Measurements from ENCODE around the gene SENP7. TPM values are rescaled to one million over a fixed set of nuclear protein-coding genes. Genes with fewer than 3 reads are reported as not detected.
A peak's percentile ranks its signal among the peaks of the same experiment; 100 is the strongest.
"Not testable (repeated sequence)": the region's sequence is repeated elsewhere in the genome, so short reads cannot be mapped to it uniquely, and the experiment has no call there.

Gene SENP7, protein sequence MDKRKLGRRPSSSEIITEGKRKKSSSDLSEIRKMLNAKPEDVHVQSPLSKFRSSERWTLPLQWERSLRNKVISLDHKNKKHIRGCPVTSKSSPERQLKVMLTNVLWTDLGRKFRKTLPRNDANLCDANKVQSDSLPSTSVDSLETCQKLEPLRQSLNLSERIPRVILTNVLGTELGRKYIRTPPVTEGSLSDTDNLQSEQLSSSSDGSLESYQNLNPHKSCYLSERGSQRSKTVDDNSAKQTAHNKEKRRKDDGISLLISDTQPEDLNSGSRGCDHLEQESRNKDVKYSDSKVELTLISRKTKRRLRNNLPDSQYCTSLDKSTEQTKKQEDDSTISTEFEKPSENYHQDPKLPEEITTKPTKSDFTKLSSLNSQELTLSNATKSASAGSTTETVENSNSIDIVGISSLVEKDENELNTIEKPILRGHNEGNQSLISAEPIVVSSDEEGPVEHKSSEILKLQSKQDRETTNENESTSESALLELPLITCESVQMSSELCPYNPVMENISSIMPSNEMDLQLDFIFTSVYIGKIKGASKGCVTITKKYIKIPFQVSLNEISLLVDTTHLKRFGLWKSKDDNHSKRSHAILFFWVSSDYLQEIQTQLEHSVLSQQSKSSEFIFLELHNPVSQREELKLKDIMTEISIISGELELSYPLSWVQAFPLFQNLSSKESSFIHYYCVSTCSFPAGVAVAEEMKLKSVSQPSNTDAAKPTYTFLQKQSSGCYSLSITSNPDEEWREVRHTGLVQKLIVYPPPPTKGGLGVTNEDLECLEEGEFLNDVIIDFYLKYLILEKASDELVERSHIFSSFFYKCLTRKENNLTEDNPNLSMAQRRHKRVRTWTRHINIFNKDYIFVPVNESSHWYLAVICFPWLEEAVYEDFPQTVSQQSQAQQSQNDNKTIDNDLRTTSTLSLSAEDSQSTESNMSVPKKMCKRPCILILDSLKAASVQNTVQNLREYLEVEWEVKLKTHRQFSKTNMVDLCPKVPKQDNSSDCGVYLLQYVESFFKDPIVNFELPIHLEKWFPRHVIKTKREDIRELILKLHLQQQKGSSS
- 10 to 100 TPM; 26.6 to 43.2 (median 26.9) TPM for total RNA-seq

DNA sequence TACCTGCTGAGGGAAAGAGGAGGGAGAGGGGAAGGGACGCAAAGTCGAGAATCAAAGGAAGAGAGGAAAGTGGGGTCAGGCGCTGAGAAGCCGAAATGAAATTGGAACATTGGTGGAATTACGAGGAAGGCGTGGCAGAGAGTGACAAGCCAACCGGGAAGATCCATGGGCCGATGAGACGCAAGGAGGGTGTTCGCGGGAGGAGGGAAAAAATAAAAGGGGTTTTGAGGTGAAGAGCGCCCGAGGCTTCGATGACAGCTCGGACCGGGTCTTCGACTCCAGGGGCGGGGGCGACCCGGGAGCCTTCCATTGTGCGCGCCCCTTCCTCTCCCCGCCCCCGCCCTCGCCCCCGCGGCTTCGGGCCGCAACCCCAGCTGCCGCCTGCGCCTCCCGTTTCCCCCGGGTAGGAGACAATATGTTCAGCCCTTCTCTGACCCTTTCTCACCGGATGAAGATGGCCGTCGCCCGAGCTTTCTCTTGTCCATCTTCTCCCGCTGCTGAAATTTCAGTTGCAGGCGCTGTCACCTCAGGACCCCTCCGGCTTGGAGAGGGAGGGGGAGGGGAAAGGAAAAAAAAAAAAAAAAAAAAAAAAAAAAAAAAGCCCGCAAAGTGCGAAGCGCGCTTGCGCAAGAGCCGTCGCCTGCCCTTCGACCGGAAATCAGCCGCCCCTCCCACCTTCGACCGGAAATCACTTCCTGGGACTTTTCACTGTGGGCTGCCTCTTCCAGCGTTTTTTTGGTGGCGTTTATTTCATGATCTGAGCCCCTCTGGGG, at the start of gene SENP7:
SENP7 (minus strand) TSS at position 567 of the 773 bp plus-strand sequence; CDS start at position 485, 82 bp downstream.
- Histone ChIP-seq H3K4me3 (peak within 1 kb of the TSS; percentile 83 to 92 (median 91)), H3K27ac (peak within 1 kb of the TSS; percentile 97 to 99), H3K27me3 (no peaks in the 10 kb centered on the region), H3K4me1 (no peaks in the 10 kb centered on the region), H3K9me3 (no peaks in the 10 kb centered on the region), H3K36me3 (no peaks in the 10 kb centered on the region)
- peak; percentile 71 to 77 for DNase-seq (ENCODE audit: low spot score in 2 of 2)
- intact Hi-C loops (cut with DNase I; ENCODE audit: low total_unique reads): no loop called here
- TF ChIP-seq POLR2A (IDR thresholded peaks at IDR 0.05) (no peak), POLR2AphosphoS5 (IDR thresholded peaks at IDR 0.05) (peak in 2 of 3 donors; percentile 43 to 64)

DNA sequence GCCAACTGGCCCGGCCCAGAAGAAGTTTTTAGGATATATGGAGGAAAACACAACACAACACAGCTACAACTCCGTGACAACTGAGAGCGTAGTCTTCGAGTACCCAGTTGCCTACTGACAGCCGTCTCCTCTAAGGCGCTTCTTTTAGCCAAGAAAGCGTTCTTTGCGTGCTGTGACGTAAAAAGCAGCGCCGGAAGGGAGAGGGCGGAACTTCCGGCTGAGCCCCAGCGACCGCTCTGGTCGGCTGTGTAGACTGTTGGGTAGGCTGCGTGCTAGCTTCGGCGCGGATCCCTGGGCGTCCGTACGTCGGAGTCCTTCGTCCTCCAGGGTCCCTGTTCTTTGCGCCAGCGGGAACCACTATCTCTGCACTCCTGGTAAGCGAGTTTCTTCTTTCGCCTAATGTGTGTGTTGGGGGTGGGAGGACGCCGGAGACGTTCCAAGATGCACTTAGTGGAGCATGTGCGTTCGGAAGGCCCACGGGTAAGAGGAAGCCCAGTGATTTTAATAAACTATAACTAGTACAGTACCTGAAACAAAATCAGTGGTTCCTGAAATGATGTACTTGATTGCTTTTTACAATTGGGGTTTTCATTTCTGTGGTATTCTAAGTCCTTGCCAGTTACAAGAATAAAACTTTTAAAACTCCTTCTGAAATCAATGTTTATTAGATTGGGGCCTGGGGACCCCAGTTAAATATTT, 48.8 kb upstream of the SENP7 start, which contains the start of gene TRMT10C:
TRMT10C (plus strand) TSS at position 239 of the 699 bp plus-strand sequence. CDS start 2,914 bp downstream, outside the sequence.
- no peaks in the 10 kb centered on the region for H3K9me3 ChIP-seq
- DNase-seq (ENCODE audit: low spot score in 2 of 2): peak; percentile 85 to 88
- no peaks in the 10 kb centered on the region for H3K27me3 ChIP-seq
- peak within 1 kb of the TSS; percentile 90 to 91 for H3K27ac ChIP-seq
- intact Hi-C loops (cut with DNase I; ENCODE audit: low total_unique reads): no loop called here
- H3K4me1 ChIP-seq: peaks cover 0 to 9% of the 10 kb centered on the region in 2 donors
- peak within 1 kb of the TSS; percentile 74 to 86 (median 85) for H3K4me3 ChIP-seq
- TF ChIP-seq POLR2A (IDR thresholded peaks at IDR 0.05) (peak; percentile 77), POLR2AphosphoS5 (IDR thresholded peaks at IDR 0.05) (peak; percentile 86 to 94 (median 94))
- TF ChIP-seq, protein P1, sequence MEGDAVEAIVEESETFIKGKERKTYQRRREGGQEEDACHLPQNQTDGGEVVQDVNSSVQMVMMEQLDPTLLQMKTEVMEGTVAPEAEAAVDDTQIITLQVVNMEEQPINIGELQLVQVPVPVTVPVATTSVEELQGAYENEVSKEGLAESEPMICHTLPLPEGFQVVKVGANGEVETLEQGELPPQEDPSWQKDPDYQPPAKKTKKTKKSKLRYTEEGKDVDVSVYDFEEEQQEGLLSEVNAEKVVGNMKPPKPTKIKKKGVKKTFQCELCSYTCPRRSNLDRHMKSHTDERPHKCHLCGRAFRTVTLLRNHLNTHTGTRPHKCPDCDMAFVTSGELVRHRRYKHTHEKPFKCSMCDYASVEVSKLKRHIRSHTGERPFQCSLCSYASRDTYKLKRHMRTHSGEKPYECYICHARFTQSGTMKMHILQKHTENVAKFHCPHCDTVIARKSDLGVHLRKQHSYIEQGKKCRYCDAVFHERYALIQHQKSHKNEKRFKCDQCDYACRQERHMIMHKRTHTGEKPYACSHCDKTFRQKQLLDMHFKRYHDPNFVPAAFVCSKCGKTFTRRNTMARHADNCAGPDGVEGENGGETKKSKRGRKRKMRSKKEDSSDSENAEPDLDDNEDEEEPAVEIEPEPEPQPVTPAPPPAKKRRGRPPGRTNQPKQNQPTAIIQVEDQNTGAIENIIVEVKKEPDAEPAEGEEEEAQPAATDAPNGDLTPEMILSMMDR (IDR thresholded peaks at IDR 0.05): no peak
- no peaks in the 10 kb centered on the region for H3K36me3 ChIP-seq

DNA sequence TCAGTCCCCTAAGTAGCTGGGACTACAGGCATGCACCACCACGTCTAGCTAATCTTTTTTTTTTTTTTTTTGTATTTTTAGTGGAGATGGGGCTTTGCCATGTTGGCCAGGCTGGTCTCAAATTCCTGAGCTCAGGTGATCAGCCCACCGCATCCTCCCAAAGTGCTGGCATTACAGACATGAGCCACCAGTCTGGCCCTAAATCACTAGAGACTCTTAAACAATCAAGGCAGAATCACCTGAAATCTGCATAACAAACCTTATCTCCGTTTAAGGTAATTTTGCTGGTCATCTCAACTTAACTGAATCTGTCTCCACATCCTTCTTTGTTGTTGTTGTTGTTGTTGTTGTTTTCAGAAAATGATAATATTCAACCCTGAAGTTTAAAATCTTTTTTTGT, 43.1 kb upstream of the SENP7 start:
- no peaks in the 10 kb centered on the region for H3K36me3 ChIP-seq
- no peak overlapping the region for H3K27ac ChIP-seq
- H3K27me3 ChIP-seq: no peaks in the 10 kb centered on the region
- intact Hi-C loops (cut with DNase I; ENCODE audit: low total_unique reads): no loop called here
- no peaks in the 10 kb centered on the region for H3K4me1 ChIP-seq
- H3K9me3 ChIP-seq: no peaks in the 10 kb centered on the region
- DNase-seq (ENCODE audit: low spot score in 2 of 2): no peak
- no peak overlapping the region for H3K4me3 ChIP-seq
- TF ChIP-seq, protein P1 (IDR thresholded peaks at IDR 0.05): no peak
- TF ChIP-seq POLR2AphosphoS5 (IDR thresholded peaks at IDR 0.05): no peak
- TF ChIP-seq POLR2A (IDR thresholded peaks at IDR 0.05): no peak

DNA sequence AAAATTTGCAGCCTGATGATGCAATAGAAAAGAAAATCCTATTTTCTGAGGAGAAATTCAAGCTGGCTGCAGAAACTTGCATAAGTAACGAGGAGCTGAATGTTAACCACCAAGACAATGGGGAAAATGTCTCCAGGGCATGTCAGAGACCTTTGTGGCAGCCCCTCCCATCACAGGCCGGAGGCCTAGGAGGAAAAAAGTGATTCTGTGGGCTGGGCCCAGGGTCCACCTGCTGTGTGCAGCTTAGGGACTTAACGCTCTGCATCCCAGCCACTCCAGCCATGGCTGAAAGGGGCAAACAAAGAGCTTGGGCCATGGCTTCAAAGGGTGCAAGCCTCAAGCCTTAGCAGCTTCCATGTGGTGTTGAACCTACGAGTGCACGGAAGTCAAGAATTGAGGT, 40.4 kb upstream of the SENP7 start:
- DNase-seq (ENCODE audit: low spot score in 2 of 2); H3K27me3 ChIP-seq; H3K27ac ChIP-seq; H3K4me1 ChIP-seq; H3K4me3 ChIP-seq; H3K9me3 ChIP-seq; intact Hi-C loops (cut with DNase I; ENCODE audit: low total_unique reads); H3K36me3 ChIP-seq: not testable (repeated sequence)

GRCh38 chr3:101551359-101552081, 38.5 kb upstream of the SENP7 start:
- H3K27me3 ChIP-seq; intact Hi-C loops (cut with DNase I; ENCODE audit: low total_unique reads); H3K36me3 ChIP-seq; H3K4me3 ChIP-seq; H3K27ac ChIP-seq; H3K4me1 ChIP-seq; H3K9me3 ChIP-seq; DNase-seq (ENCODE audit: low spot score in 2 of 2): not testable (repeated sequence)

Data from breast epithelium (tissue), 4 donors.